GM21423 (cell line): ENCODE results near the gene RCOR1.
"Not testable (repeated sequence)": the region's sequence is repeated elsewhere in the genome, so short reads cannot be mapped to it uniquely, and the experiment has no call there.

Experiments used
- ATAC-seq: cut with Tn5 transposase; IDR thresholded peaks from one replicate; pipeline ENCODE4 v1.9.1; 2021; ENCODE audit warnings: mild to moderate bottlenecking, moderate library complexity; ENCODE audit not compliant: unreplicated experiment

The RCOR1 gene

GRCh38 chr14:102570334-102570995, 22.0 kb upstream of the RCOR1 start:
- no peak for ATAC-seq

GRCh38 chr14:102571043-102571442, 21.4 kb upstream of the RCOR1 start:
- no peak for ATAC-seq

- ATAC-seq = no peak
Observed at GRCh38 chr14:102571478-102572042, 20.9 kb upstream of the RCOR1 start.

- not testable (repeated sequence) for ATAC-seq
Observed at GRCh38 chr14:102573161-102573560, 19.3 kb upstream of the RCOR1 start.

- ATAC-seq = no peak
Observed at GRCh38 chr14:102573591-102574046, 18.8 kb upstream of the RCOR1 start.

- ATAC-seq = no peak
Observed at GRCh38 chr14:102574281-102575159, 17.9 kb upstream of the RCOR1 start.

- ATAC-seq = no peak
Observed at GRCh38 chr14:102575160-102575845, 17.1 kb upstream of the RCOR1 start.

GRCh38 chr14:102575846-102576428, 16.5 kb upstream of the RCOR1 start:
- not testable (repeated sequence) for ATAC-seq

GRCh38 chr14:102578821-102579220, 13.6 kb upstream of the RCOR1 start:
- no peak for ATAC-seq

GRCh38 chr14:102579696-102580549, 12.5 kb upstream of the RCOR1 start:
- ATAC-seq = no peak

GRCh38 chr14:102580550-102581110, 11.8 kb upstream of the RCOR1 start:
- no peak for ATAC-seq

- no peak for ATAC-seq
Observed at GRCh38 chr14:102581193-102581592, 11.3 kb upstream of the RCOR1 start.

GRCh38 chr14:102583726-102584125, 8.7 kb upstream of the RCOR1 start:
- ATAC-seq = no peak

GRCh38 chr14:102584871-102585869, 7.3 kb upstream of the RCOR1 start:
- ATAC-seq = no peak

- ATAC-seq = no peak
Observed at GRCh38 chr14:102586420-102587104, 5.9 kb upstream of the RCOR1 start.

GRCh38 chr14:102588821-102589220, 3.6 kb upstream of the RCOR1 start:
- ATAC-seq = no peak

- ATAC-seq = no peak
Observed at GRCh38 chr14:102589761-102590290, 2.6 kb upstream of the RCOR1 start.
